Measurements from ENCODE around the gene NUF2.
A peak's percentile ranks its signal among the peaks of the same experiment; 100 is the strongest.
"Not testable (repeated sequence)": the region's sequence is repeated elsewhere in the genome, so short reads cannot be mapped to it uniquely, and the experiment has no call there.

The NUF2 gene
- long read RNA-seq, donor 1, transcript NUF2-201 (14 exons, 1,969 nt): major isoform, 5 of 5 reads
- long read RNA-seq, donor 1, partial matches to known transcripts: 0 of 5 reads
- long read RNA-seq, donor 1, other reads (novel, unspliced or antisense): 0 of 5 reads
- long read RNA-seq, donor 2, partial matches to known transcripts: 0 of 6 reads
- long read RNA-seq, donor 2, other reads (novel, unspliced or antisense): 0 of 6 reads
- long read RNA-seq, donor 3, partial matches to known transcripts: 0 of 2 reads
- long read RNA-seq, donor 3, other reads (novel, unspliced or antisense): 0 of 2 reads
- long read RNA-seq, donor 4, partial matches to known transcripts: 0 of 1 reads
- long read RNA-seq, donor 4, other reads (novel, unspliced or antisense): 0 of 1 reads
- long read RNA-seq, donor 5, partial matches to known transcripts: 8 of 14 reads
- long read RNA-seq, donor 5, other reads (novel, unspliced or antisense): 0 of 14 reads
- long read RNA-seq, donor 6, partial matches to known transcripts: 5 of 7 reads
- long read RNA-seq, donor 6, other reads (novel, unspliced or antisense): 0 of 7 reads
- long read RNA-seq, donor 7, transcript NUF2-201 (14 exons, 1,969 nt): major isoform, 6 of 13 reads
- long read RNA-seq, donor 7, partial matches to known transcripts: 7 of 13 reads
- long read RNA-seq, donor 7, other reads (novel, unspliced or antisense): 0 of 13 reads
- long read RNA-seq, donor 8, partial matches to known transcripts: 0 of 2 reads
- long read RNA-seq, donor 8, other reads (novel, unspliced or antisense): 0 of 2 reads

DNA sequence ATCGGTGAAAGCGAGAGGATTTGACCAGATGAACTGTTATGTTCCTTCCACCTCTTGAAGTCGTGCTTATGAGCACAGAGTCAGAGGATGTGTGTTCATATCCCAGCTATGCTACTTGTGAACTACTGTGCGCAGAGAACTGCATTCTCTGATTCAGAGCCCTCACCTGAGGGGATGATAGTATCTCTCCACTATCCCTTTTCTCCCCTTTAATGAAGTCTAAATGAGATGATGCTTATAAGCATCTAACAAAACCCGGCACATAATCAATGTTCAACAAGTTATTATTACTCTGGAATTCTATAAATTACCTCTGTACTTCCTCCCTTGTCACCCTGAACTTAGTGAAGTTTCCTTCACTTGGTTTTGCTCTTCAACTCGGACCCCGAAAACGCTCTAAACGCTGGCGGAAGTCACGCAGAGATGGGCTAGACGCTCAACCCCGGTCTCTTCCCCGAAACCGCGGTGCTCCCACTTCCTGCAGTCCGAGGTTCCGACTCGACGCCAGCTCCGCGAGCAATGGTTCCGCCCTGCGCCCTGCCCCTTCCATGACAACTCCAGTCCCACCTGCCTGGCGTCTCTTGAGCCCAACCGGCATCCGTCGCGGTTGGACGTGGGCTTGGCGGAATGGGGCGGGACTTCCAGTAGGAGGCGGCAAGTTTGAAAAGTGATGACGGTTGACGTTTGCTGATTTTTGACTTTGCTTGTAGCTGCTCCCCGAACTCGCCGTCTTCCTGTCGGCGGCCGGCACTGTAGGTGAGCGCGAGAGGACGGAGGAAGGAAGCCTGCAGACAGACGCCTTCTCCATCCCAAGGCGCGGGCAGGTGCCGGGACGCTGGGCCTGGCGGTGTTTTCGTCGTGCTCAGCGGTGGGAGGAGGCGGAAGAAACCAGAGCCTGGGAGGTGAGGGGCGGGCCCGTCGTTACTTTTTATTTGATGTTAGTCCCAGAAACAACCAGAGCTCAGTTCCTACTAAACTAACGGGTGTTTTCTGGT is at the start of gene NUF2:
TSS of gene NUF2 (plus strand) at position 644 of the 995 bp plus-strand sequence. CDS start 4,098 bp downstream, outside the sequence.
- peak; percentile 90 for DNase-seq

- DNase-seq: peak; percentile 3
Measured at GRCh38 chr1:163273766-163274441, 47.9 kb upstream of the NUF2 start.

DNA sequence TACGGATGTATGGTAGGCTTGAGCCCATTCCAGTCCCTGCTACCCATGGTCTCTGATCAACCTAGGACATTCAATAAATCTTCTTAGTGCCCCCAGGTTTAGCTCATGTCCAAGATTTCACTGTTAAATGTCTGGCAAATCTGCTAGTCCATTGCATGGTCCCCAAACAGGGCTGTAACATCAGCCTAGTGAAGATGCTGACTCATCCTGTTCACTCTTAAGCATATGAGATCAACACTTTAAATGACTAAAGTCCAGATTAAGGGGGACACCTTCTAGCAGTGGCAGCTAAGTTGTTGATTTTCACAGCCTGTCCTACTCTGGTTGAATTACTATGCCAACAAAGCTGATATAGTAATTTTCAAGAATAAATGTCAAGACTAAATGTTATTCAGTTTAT is 46.5 kb upstream of the NUF2 start:
- DNase-seq: no peak

GRCh38 chr1:163278602-163279001 is 43.2 kb upstream of the NUF2 start:
- DNase-seq: no peak

DNA sequence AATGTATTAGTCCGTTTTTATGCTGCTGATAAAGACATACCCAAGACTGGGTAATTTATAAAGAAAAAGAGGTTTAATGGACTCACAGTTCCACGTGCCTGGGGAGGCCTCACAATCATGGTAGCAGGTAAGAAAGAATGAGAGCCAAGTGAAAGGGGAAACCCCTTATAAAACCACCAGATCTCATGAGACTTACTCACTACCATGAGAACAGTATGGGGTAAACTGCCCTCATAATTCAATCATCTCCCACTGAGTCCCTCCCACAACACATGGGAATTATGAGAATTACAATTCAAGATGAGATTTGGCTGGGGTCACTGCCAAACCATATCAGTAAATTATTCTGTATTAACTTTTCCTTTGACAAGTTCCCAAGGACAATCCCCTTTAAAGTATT is 36.9 kb upstream of the NUF2 start:
- not testable (repeated sequence) for DNase-seq

- DNase-seq: no peak
Measured at GRCh38 chr1:163290025-163290640, 31.6 kb upstream of the NUF2 start.

DNA sequence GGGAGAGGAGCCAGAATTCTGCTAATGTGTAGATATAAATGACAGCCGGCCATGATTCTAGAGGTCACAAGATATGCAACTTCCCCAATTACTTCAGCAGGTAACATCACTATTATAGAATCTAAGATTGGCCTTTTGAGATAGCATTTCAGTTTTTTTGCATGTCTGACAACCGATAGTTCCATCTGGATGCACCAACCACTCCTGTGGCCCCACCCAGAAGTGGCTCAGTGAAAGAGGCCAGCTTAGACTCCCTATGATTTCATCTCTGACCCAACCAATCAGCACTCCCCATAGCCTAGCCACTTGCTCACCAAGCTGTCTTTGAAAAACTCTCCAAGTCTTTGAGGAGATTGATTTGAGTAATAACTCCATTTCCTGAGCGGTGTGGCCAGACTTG is 30.3 kb upstream of the NUF2 start:
- no peak for DNase-seq

- not testable (repeated sequence) for DNase-seq
Measured at GRCh38 chr1:163292153-163292552, 29.6 kb upstream of the NUF2 start.

DNA sequence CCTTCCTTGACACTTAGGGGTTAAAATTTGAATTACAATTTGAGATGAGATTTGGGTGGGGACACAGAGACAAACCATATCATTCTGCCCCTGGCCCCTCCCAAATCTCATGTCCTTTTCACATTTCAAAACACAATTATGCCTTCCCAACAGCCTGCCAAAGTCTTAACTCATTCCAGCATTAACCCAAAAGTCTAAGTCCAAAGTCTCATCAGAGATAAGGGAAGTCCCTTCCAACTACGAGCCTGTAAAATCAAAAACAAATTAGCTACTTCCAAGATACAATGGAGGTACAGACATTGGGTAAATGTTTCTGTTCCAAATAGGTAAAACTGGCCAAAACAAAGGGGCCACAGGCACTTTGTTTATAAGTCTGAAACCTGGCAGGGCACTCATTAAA is 28.3 kb upstream of the NUF2 start:
- DNase-seq: not testable (repeated sequence)

GRCh38 chr1:163295949-163296348 is 25.8 kb upstream of the NUF2 start:
- DNase-seq: no peak

DNA sequence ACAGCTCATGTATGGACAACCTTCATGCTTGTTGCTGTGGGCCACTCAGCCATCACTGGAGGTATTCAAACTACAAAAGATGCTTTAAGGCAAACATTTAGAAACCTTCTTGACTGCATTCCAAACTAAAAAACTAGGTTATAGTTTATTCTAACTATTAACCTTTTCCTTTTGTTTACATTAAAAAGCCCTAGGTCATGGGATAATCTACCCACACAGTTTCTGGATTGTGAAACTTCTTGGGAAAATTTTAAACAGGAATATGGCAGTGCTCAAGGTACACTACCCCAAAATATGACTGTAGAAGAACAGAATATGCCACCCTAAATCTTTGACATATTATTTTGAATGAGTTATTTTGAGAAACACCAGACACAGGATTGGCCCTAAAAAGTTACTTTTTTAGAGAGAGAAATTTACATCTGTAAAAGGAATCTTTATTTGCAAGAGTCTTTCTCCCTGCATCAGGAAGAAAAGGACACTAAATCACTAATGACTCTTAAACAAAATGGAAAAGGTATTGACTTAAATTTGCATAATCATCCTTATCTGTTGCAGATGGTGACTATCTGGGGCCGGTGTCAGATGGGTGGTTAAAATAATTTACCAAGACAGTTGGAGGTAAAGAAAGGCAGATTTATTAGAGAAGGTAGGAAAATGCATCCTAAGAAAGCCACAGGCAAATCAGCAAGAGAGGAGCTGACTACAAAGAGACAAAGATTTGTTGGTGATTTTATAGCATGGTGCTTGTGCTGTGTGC is 25.1 kb upstream of the NUF2 start:
- no peak for DNase-seq

- DNase-seq: no peak
Measured at GRCh38 chr1:163298365-163298764, 23.4 kb upstream of the NUF2 start.

- DNase-seq: no peak
Measured at GRCh38 chr1:163300568-163300967, 21.2 kb upstream of the NUF2 start.

DNA sequence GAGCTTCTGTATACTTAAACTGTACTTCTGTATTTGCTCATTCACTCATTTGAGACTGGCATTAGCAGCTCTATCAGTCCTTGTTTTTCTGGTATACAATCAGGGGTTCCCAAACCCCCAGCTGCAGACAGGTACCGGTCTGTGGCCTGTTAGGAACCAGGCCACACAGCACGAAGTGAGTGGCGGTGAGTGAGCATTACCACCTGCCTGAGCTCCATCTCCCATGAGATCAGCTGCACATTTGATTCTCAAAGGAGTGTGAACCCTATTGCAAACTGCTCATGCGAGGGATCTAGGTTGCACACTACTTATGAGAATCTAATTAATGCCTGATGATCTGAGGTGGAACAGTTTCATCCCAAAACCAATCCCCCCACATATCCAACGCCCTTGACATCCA is 18.2 kb upstream of the NUF2 start:
- no peak for DNase-seq

GRCh38 chr1:163305441-163305840 is 16.3 kb upstream of the NUF2 start:
- no peak for DNase-seq

DNA sequence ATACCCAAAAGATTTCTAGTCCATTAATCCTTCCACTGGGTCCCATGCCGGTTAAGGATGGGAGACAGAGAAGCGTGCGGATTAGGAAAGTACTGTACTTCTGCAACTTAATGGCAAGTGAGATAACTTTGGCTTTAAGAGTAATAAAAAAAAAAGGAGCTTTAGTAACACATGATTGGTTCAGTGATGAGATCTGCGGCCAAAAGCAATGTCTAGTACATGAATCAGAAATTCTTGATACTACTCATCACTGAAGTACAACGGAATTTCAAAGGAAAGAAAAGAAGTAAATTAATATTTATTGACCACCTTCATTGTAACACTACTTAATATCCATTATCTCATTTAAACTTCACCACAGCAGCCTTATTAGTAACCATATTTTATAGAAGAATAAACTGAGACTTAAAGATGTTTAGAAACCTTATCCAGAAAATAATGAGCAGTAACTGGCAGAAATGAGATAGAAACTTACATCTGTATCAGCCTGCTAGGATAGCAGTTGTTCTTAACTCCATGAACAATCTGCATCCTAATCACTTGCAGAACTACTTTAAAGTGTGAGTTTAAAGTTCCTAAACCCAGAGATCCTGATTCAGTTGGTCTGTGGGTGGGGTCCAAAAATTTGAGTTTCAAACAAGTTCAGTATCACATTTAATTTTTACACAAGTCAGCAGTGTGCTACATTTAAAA is 14.1 kb upstream of the NUF2 start:
- no peak for DNase-seq

- no peak for DNase-seq
Measured at GRCh38 chr1:163308811-163309210, 12.9 kb upstream of the NUF2 start.

DNA sequence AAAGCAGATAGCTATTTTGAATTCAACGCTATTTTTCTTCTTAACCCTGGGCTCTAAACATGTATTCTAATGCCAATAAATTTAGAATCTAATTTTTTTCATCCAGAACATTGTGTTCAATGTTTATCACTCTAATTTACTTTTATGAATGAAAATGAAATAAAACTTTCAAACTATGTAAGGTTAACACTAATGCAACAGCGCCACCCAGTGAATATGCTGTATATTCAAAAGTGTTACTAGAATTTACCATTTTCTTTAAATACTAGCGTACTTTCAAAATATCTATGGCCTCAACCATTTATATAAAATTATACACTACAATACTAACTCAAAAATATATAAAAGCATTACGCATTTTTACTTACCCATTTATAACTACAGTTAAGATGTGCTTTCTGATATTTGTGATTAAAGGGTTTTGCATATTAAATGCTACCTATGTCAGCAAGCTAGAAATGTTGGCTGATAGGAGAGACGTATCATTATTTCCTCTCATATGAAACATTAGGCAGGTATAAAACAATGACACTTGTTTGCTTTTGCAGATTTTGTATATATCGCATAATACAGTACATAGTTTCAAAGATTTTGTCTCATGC is 5.9 kb upstream of the NUF2 start:
- no peak for DNase-seq

GRCh38 chr1:163320891-163321290 is 863 bp upstream of the NUF2 start:
- no peak for DNase-seq
